ENCODE measurements around the gene CDC20B.
"Not testable (repeated sequence)": the region's sequence is repeated elsewhere in the genome, so short reads cannot be mapped to it uniquely, and the experiment has no call there.

The CDC20B gene

GRCh38 chr5:55141945-55142690 is 30.9 kb downstream of the CDC20B start:
- Histone ChIP-seq H3K4me1 (ENCODE audit: control insufficient read depth, insufficient read depth, low read length) (no peaks in the 10 kb centered on the region), H3K27ac (ENCODE audit: insufficient read depth, low read depth, low read length, poor library complexity, severe bottlenecking) (no peak overlapping the region), H3K27me3 (ENCODE audit: control insufficient read depth, insufficient read depth, low read length, poor library complexity, severe bottlenecking) (no peaks in the 10 kb centered on the region), H3K36me3 (ENCODE audit: control insufficient read depth, insufficient read depth, low read length) (no peaks in the 10 kb centered on the region), H3K4me3 (ENCODE audit: insufficient read depth, low read depth, low read length) (no peak overlapping the region), H3K9me3 (ENCODE audit: control insufficient read depth, low read length) (no peaks in the 10 kb centered on the region)
- 93 to 94% methylated on average over 9 of the region's 9 CpGs for WGBS, 2 experiments

- Histone ChIP-seq H3K27me3 (ENCODE audit: control insufficient read depth, insufficient read depth, low read length, poor library complexity, severe bottlenecking) (no peaks in the 10 kb centered on the region), H3K4me3 (ENCODE audit: insufficient read depth, low read depth, low read length) (no peak overlapping the region), H3K4me1 (ENCODE audit: control insufficient read depth, insufficient read depth, low read length) (no peaks in the 10 kb centered on the region), H3K9me3 (ENCODE audit: control insufficient read depth, low read length) (no peaks in the 10 kb centered on the region), H3K27ac (ENCODE audit: insufficient read depth, low read depth, low read length, poor library complexity, severe bottlenecking) (no peak overlapping the region), H3K36me3 (ENCODE audit: control insufficient read depth, insufficient read depth, low read length) (no peaks in the 10 kb centered on the region)
- 94 to 95% methylated on average over 9 of the region's 9 CpGs for WGBS, 2 experiments
Measured at GRCh38 chr5:55140908-55141665, 31.9 kb downstream of the CDC20B start.

DNA sequence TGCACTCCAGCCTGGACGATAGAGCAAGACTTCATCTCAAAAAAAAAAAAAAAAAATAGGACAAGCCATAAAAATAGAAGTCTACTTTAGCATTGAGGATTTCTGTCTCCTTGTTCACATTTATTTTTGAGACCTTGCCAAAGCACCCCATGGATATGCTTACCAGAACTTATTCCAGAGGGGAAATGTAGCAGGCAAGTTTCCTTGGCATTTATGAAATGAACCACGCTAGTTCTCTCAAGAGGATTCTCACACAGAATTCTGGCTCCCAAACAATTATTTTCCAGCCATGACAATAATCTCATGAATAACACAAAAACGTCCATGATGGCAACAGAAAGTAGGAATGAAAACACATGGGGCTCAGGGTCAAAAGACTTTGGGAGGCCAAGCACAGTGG is 36.5 kb downstream of the CDC20B start:
- Histone ChIP-seq H3K27ac (ENCODE audit: insufficient read depth, low read depth, low read length, poor library complexity, severe bottlenecking) (no peak overlapping the region), H3K4me1 (ENCODE audit: control insufficient read depth, insufficient read depth, low read length) (no peaks in the 10 kb centered on the region), H3K36me3 (ENCODE audit: control insufficient read depth, insufficient read depth, low read length) (no peaks in the 10 kb centered on the region), H3K9me3 (ENCODE audit: control insufficient read depth, low read length) (no peaks in the 10 kb centered on the region), H3K4me3 (ENCODE audit: insufficient read depth, low read depth, low read length) (no peak overlapping the region), H3K27me3 (ENCODE audit: control insufficient read depth, insufficient read depth, low read length, poor library complexity, severe bottlenecking) (no peaks in the 10 kb centered on the region)
- WGBS, 2 experiments, result 87 to 93% methylated on average over 3 of the region's 3 CpGs

- H3K4me3 ChIP-seq (ENCODE audit: insufficient read depth, low read depth, low read length), result no peak overlapping the region
- no peaks in the 10 kb centered on the region for H3K4me1 ChIP-seq (ENCODE audit: control insufficient read depth, insufficient read depth, low read length)
- no peak overlapping the region for H3K27ac ChIP-seq (ENCODE audit: insufficient read depth, low read depth, low read length, poor library complexity, severe bottlenecking)
- no peaks in the 10 kb centered on the region for H3K36me3 ChIP-seq (ENCODE audit: control insufficient read depth, insufficient read depth, low read length)
- 83 to 86% methylated on average over 4 to 5 of the region's 5 CpGs for WGBS, 2 experiments
- H3K9me3 ChIP-seq (ENCODE audit: control insufficient read depth, low read length), result no peaks in the 10 kb centered on the region
- H3K27me3 ChIP-seq (ENCODE audit: control insufficient read depth, insufficient read depth, low read length, poor library complexity, severe bottlenecking), result no peaks in the 10 kb centered on the region
Measured at GRCh38 chr5:55134053-55134722, 38.8 kb downstream of the CDC20B start.

DNA sequence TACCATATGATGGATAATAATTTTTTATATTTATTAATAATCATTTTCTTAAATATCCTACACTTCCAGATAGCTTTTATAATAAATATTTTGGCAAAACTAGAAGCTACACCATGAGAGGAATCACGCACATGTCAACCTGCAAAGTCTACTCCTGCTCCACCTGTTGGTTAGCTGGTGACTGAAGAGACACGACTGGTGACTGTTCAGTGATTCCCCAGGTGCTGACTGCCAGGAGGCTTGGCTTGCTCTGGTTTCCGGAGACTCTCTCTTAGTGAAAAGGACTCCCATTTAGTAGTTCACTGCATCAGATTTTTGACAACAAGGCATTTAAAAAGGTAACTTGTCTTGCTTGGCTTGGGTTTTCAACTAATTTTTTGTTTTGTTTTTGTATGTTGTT is 49.6 kb downstream of the CDC20B start:
- Histone ChIP-seq H3K27me3 (ENCODE audit: control insufficient read depth, insufficient read depth, low read length, poor library complexity, severe bottlenecking) (no peaks in the 10 kb centered on the region), H3K4me3 (ENCODE audit: insufficient read depth, low read depth, low read length) (no peak overlapping the region), H3K9me3 (ENCODE audit: control insufficient read depth, low read length) (no peaks in the 10 kb centered on the region), H3K4me1 (ENCODE audit: control insufficient read depth, insufficient read depth, low read length) (no peaks in the 10 kb centered on the region), H3K36me3 (ENCODE audit: control insufficient read depth, insufficient read depth, low read length) (no peaks in the 10 kb centered on the region), H3K27ac (ENCODE audit: insufficient read depth, low read depth, low read length, poor library complexity, severe bottlenecking) (no peak overlapping the region)
- 91% methylated on average over 3 of the region's 3 CpGs for WGBS, 2 experiments

GRCh38 chr5:55114061-55114460 is 58.9 kb downstream of the CDC20B start:
- no peaks in the 10 kb centered on the region for H3K4me1 ChIP-seq (ENCODE audit: control insufficient read depth, insufficient read depth, low read length)
- no peaks in the 10 kb centered on the region for H3K9me3 ChIP-seq (ENCODE audit: control insufficient read depth, low read length)
- H3K27me3 ChIP-seq (ENCODE audit: control insufficient read depth, insufficient read depth, low read length, poor library complexity, severe bottlenecking), result no peaks in the 10 kb centered on the region
- H3K36me3 ChIP-seq (ENCODE audit: control insufficient read depth, insufficient read depth, low read length), result no peaks in the 10 kb centered on the region
- no peak overlapping the region for H3K4me3 ChIP-seq (ENCODE audit: insufficient read depth, low read depth, low read length)
- H3K27ac ChIP-seq (ENCODE audit: insufficient read depth, low read depth, low read length, poor library complexity, severe bottlenecking), result no peak overlapping the region
- WGBS, 2 experiments, result 90 to 92% methylated on average over 3 of the region's 3 CpGs

- Histone ChIP-seq H3K27me3 (ENCODE audit: control insufficient read depth, insufficient read depth, low read length, poor library complexity, severe bottlenecking) (no peaks in the 10 kb centered on the region), H3K4me3 (ENCODE audit: insufficient read depth, low read depth, low read length) (no peak overlapping the region)
Measured at GRCh38 chr5:55113327-55113726, 59.6 kb downstream of the CDC20B start.

DNA sequence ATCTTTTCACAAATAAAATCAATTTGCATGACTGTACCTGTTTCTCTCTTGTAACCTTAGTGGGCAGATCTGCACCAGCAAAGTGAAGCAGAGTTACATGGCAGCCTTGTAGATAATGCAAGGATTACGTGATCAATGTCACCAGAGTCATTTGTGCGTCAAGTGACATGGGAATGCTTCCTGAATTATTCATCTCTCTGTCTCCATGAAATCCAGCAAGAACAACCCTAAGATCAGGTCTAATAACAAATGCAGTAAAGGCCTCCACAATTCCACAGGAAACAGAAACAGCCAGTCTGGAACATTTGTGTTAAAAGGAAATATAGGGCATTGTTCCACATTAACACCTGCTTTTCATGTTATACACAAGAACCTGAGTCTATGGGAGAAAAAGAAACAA is 62.8 kb downstream of the CDC20B start:
- H3K4me1 ChIP-seq (ENCODE audit: control insufficient read depth, insufficient read depth, low read length), result no peaks in the 10 kb centered on the region
- WGBS, 2 experiments, result 90 to 93% methylated on average over 2 of the region's 2 CpGs
- H3K9me3 ChIP-seq (ENCODE audit: control insufficient read depth, low read length), result no peaks in the 10 kb centered on the region
- no peak overlapping the region for H3K27ac ChIP-seq (ENCODE audit: insufficient read depth, low read depth, low read length, poor library complexity, severe bottlenecking)
- no peaks in the 10 kb centered on the region for H3K27me3 ChIP-seq (ENCODE audit: control insufficient read depth, insufficient read depth, low read length, poor library complexity, severe bottlenecking)
- H3K4me3 ChIP-seq (ENCODE audit: insufficient read depth, low read depth, low read length), result no peak overlapping the region
- no peaks in the 10 kb centered on the region for H3K36me3 ChIP-seq (ENCODE audit: control insufficient read depth, insufficient read depth, low read length)

More at GRCh38 chr5:55113327-55113726, 59.6 kb downstream of the CDC20B start:
- H3K4me1 ChIP-seq (ENCODE audit: control insufficient read depth, insufficient read depth, low read length), result no peaks in the 10 kb centered on the region
- no peak overlapping the region for H3K27ac ChIP-seq (ENCODE audit: insufficient read depth, low read depth, low read length, poor library complexity, severe bottlenecking)
- no peaks in the 10 kb centered on the region for H3K36me3 ChIP-seq (ENCODE audit: control insufficient read depth, insufficient read depth, low read length)
- no peaks in the 10 kb centered on the region for H3K9me3 ChIP-seq (ENCODE audit: control insufficient read depth, low read length)

DNA sequence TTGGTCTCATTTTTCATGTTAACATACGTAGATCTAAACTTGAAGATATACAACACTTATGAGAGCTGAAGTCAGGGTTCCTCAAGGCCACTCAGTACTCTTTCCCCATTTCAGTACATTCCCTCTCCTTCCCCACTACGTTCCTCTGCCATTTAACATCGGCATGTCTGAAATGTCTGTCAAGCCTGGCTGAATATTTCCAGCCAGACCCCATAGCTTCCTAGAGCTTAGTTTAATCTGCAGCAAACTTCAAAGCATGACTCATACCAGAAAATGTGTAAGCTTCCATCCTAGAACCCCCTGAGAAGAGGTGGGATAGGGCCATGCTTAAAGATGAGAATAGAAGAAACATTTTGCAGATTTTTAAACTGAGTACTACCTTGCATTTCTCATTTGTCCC is 64.3 kb downstream of the CDC20B start:
- no peaks in the 10 kb centered on the region for H3K36me3 ChIP-seq (ENCODE audit: control insufficient read depth, insufficient read depth, low read length)
- WGBS, 2 experiments, result 91 to 95% methylated on average over 3 of the region's 3 CpGs
- no peak overlapping the region for H3K4me3 ChIP-seq (ENCODE audit: insufficient read depth, low read depth, low read length)
- no peaks in the 10 kb centered on the region for H3K9me3 ChIP-seq (ENCODE audit: control insufficient read depth, low read length)
- peaks cover 8% of the 10 kb centered on the region for H3K4me1 ChIP-seq (ENCODE audit: control insufficient read depth, insufficient read depth, low read length)
- no peak overlapping the region for H3K27ac ChIP-seq (ENCODE audit: insufficient read depth, low read depth, low read length, poor library complexity, severe bottlenecking)
- H3K27me3 ChIP-seq (ENCODE audit: control insufficient read depth, insufficient read depth, low read length, poor library complexity, severe bottlenecking), result no peaks in the 10 kb centered on the region

GRCh38 chr5:55105976-55106375 is 67.0 kb downstream of the CDC20B start:
- not testable (repeated sequence) for H3K9me3 ChIP-seq (ENCODE audit: control insufficient read depth, low read length); H3K27me3 ChIP-seq (ENCODE audit: control insufficient read depth, insufficient read depth, low read length, poor library complexity, severe bottlenecking); H3K36me3 ChIP-seq (ENCODE audit: control insufficient read depth, insufficient read depth, low read length); H3K4me1 ChIP-seq (ENCODE audit: control insufficient read depth, insufficient read depth, low read length); H3K27ac ChIP-seq (ENCODE audit: insufficient read depth, low read depth, low read length, poor library complexity, severe bottlenecking); H3K4me3 ChIP-seq (ENCODE audit: insufficient read depth, low read depth, low read length)

Measured in ectodermal cell (in vitro differentiated cells).